ENCODE data around the gene SLC25A25.

DNA sequence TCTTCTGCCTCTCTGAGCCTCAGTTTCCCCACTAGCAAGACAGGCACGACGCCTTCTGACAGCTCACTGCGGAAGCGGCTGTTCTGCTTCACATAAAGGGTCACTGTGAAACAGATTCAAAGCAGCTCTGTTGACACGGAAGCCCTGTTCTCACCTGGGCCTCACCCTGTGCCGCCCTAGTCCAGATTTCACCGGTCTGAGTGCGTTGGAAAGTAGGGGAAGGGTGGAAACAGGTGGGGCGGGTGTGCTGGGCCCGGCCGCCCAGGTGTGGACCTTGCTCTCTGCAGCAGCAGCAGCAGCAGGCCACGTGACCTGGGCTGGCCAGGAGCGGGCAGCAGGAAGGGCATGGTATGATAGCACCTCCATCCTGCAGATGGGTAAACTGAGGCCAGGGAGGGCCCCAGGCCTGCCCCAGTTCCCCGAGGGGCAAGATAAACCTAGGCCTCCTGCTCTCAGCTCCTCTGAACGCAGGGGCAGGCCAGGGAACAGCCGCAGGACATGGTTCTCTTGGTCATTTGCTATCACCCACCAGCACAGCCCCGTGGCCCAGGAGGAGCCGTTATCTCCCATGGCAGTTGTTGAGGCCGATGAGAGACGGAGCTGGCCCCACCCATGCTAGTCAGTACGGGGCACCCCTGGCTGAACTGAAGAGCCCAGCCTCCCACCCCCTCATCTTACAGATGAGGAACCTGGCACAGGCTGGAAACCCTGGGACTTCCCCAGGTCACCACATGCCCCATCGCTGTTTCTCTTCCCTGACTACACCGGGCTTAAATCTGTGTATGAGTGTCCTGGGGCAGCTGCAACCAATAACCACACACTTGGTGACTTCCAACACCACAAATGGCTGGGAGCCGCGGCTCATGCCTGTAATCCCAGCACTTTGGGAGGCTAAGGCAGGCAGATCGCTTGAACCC lies 47.4 kb downstream of the SLC25A25 start:
- TF ChIP-seq EZH2 (IDR thresholded peaks at IDR 0.05): no peak
- no peak for TF ChIP-seq POLR2AphosphoS5 (IDR thresholded peaks at IDR 0.05; ENCODE audit: borderline replicate concordance, low read depth, low read length)
